Ishikawa (cell line): Measurements from ENCODE around the gene PRSS27.

Experiments used
- CEBPB ChIP-seq: IDR thresholded peaks from 2 replicates; pipeline ENCODE4 v1.6.1; 2012
- CREB1 ChIP-seq: IDR thresholded peaks from 2 replicates; pipeline ENCODE4 v1.6.1; 2012; ENCODE audit warnings: low read depth
- EGR1 ChIP-seq: IDR thresholded peaks from 2 replicates; pipeline ENCODE4 v1.6.1; 2012
- EP300 ChIP-seq: IDR thresholded peaks from 2 replicates; pipeline ENCODE4 v1.6.1; 2012; ENCODE audit warnings: borderline replicate concordance
- FOXM1 ChIP-seq: IDR thresholded peaks from 2 replicates; pipeline ENCODE4 v1.6.1; 2012; ENCODE audit warnings: low read depth, borderline replicate concordance
- RAD21 ChIP-seq: IDR thresholded peaks from 2 replicates; pipeline ENCODE4 v1.6.1; 2012; ENCODE audit warnings: low read depth
- TAF1 ChIP-seq: IDR thresholded peaks from 2 replicates; pipeline ENCODE4 v1.6.1; 2012; ENCODE audit warnings: low read depth, mild to moderate bottlenecking
- TEAD4 ChIP-seq: IDR thresholded peaks from 2 replicates; pipeline ENCODE4 v1.6.1; 2012
- YY1 ChIP-seq: IDR thresholded peaks from 2 replicates; pipeline ENCODE4 v1.6.1; 2012; ENCODE audit warnings: low read depth
- TF ChIP-seq, protein P1 (sequence below): IDR thresholded peaks from 2 replicates; pipeline ENCODE4 v1.6.1; 2012
- TF ChIP-seq, protein P2 (sequence below): IDR thresholded peaks from 2 replicates; pipeline ENCODE4 v1.6.1; 2012

DNA sequence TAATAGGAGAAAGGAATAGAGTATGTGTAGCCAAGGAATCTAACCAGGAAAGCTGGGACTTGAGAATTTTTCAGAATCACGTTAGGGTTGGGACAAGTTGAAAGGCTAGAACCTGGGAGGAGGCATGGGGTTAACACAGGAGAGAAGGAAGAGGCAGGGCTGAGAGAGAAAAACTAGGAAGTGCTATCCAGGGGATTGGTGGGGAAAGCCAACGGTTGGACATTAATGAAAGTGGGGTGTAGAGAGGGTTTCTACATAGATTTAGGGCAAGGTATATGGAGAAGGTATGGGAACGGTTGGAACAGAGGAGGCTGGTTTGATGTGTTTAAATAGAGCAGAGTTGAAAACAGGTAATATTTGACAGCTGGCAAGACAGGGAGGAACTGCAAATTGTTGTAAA is 35.1 kb upstream of the PRSS27 start:
- TF ChIP-seq YY1: no peak
- TF ChIP-seq CEBPB: no peak
- TF ChIP-seq EGR1: no peak
- TF ChIP-seq, protein P1, sequence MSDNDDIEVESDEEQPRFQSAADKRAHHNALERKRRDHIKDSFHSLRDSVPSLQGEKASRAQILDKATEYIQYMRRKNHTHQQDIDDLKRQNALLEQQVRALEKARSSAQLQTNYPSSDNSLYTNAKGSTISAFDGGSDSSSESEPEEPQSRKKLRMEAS: no peak
- TF ChIP-seq EP300: no peak
- TF ChIP-seq, protein P2, sequence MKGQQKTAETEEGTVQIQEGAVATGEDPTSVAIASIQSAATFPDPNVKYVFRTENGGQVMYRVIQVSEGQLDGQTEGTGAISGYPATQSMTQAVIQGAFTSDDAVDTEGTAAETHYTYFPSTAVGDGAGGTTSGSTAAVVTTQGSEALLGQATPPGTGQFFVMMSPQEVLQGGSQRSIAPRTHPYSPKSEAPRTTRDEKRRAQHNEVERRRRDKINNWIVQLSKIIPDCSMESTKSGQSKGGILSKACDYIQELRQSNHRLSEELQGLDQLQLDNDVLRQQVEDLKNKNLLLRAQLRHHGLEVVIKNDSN: no peak
- no peak for TF ChIP-seq RAD21
- no peak for TF ChIP-seq CREB1
- TF ChIP-seq TEAD4: no peak
- TF ChIP-seq TAF1: no peak
- no peak for TF ChIP-seq FOXM1
